OCI-LY3 (cell line): ENCODE measurements around the gene OR2T34.

Experiments used
- CTCF ChIP-seq: fragments of 200-600, 300-600 bp; sonication (generic); IDR thresholded peaks from 2 replicates; pipeline ENCODE4 v1.5.1; 2014; ENCODE audit warnings: antibody characterized with exemption, low read length, low read depth
- EZH2phosphoT487 ChIP-seq: fragments of 200-600 bp; shearing (Covaris generic); IDR thresholded peaks from 2 replicates; pipeline ENCODE4 v1.6.1; 2018; ENCODE audit warnings: antibody characterized with exemption, mixed run types, low read depth

GRCh38 chr1:248618119-248618518 lies 43.6 kb upstream of the OR2T34 start:
- TF ChIP-seq CTCF, result no peak
- no peak for TF ChIP-seq EZH2phosphoT487
